DMS114 treated with DMSO at 0.1 percent for 48 hours (cell line): ENCODE data around the gene XPR1.

Experiments
- DNase-seq: peaks from one replicate; lab custom pipeline; 2025; ENCODE audit not compliant: unreplicated experiment; lab: John Stamatoyannopoulos, UW

XPR1 gene

GRCh38 chr1:180881806-180882509 lies 250.1 kb downstream of the XPR1 start:
- DNase-seq, result peak; percentile 40

GRCh38 chr1:180884588-180885300 lies 252.9 kb downstream of the XPR1 start:
- DNase-seq, result no peak

- DNase-seq, result no peak
Observed at GRCh38 chr1:180886338-180886737, 254.5 kb downstream of the XPR1 start.

GRCh38 chr1:180887841-180888240 lies 256.0 kb downstream of the XPR1 start:
- no peak for DNase-seq

- no peak for DNase-seq
Observed at GRCh38 chr1:180888870-180889269, 257.0 kb downstream of the XPR1 start.

GRCh38 chr1:180889325-180889724 lies 257.5 kb downstream of the XPR1 start:
- DNase-seq, result no peak

- DNase-seq, result no peak
Observed at GRCh38 chr1:180892272-180892671, 260.4 kb downstream of the XPR1 start.

GRCh38 chr1:180892675-180893074 lies 260.9 kb downstream of the XPR1 start:
- no peak for DNase-seq

GRCh38 chr1:180893614-180894013 lies 261.8 kb downstream of the XPR1 start:
- DNase-seq, result no peak

GRCh38 chr1:180896161-180896560 lies 264.3 kb downstream of the XPR1 start:
- no peak for DNase-seq

GRCh38 chr1:180898441-180899219 lies 266.8 kb downstream of the XPR1 start:
- no peak for DNase-seq

GRCh38 chr1:180899262-180899661 lies 267.4 kb downstream of the XPR1 start:
- DNase-seq, result no peak

GRCh38 chr1:180901076-180901990 lies 269.5 kb downstream of the XPR1 start:
- no peak for DNase-seq

GRCh38 chr1:180902541-180902940 lies 270.7 kb downstream of the XPR1 start:
- DNase-seq, result no peak

- DNase-seq, result no peak
Observed at GRCh38 chr1:180905927-180906326, 274.1 kb downstream of the XPR1 start.

- DNase-seq, result no peak
Observed at GRCh38 chr1:180906511-180906910, 274.7 kb downstream of the XPR1 start.

- DNase-seq, result no peak
Observed at GRCh38 chr1:180907313-180908055, 275.7 kb downstream of the XPR1 start.

GRCh38 chr1:180908074-180908765 lies 276.4 kb downstream of the XPR1 start:
- DNase-seq, result no peak

- DNase-seq, result no peak
Observed at GRCh38 chr1:180909005-180909414, 277.2 kb downstream of the XPR1 start.
